Inflammatory macrophage treated with lipopolysaccharide for 1 hour (primary cell): Measurements from ENCODE around the gene SLC6A2.
A peak's percentile ranks its signal among the peaks of the same experiment; 100 is the strongest.

Source experiments
- DNase-seq, 2 donors: peaks; one replicate each; pipeline ENCODE4 v3.0.0-alpha.2; 2020 to 2022

Gene SLC6A2

GRCh38 chr16:55725055-55725777, 69.4 kb downstream of the SLC6A2 start:
- no peak for DNase-seq

GRCh38 chr16:55728797-55729196, 73.0 kb downstream of the SLC6A2 start:
- no peak for DNase-seq

- no peak for DNase-seq
These were observed 74.3 kb downstream of the SLC6A2 start for GRCh38 chr16:55730115-55730514.

GRCh38 chr16:55732496-55732895, 76.7 kb downstream of the SLC6A2 start:
- no peak for DNase-seq

- no peak for DNase-seq
These were observed 78.9 kb downstream of the SLC6A2 start for GRCh38 chr16:55734665-55735064.

GRCh38 chr16:55735120-55735781, 79.5 kb downstream of the SLC6A2 start:
- no peak for DNase-seq

- DNase-seq: no peak
These were observed 80.9 kb downstream of the SLC6A2 start for GRCh38 chr16:55736671-55737070.

- no peak for DNase-seq
These were observed 81.5 kb downstream of the SLC6A2 start for GRCh38 chr16:55737318-55737717.

- no peak for DNase-seq
These were observed 82.2 kb downstream of the SLC6A2 start for GRCh38 chr16:55737966-55738365.

- DNase-seq: no peak
These were observed 90.3 kb downstream of the SLC6A2 start for GRCh38 chr16:55746081-55746480.

- no peak for DNase-seq
These were observed 92.0 kb downstream of the SLC6A2 start for GRCh38 chr16:55747785-55748184.

GRCh38 chr16:55752465-55753144, 96.8 kb downstream of the SLC6A2 start:
- DNase-seq: peak; percentile 53 to 78

- DNase-seq: peak; percentile 71 to 79
These were observed 97.4 kb downstream of the SLC6A2 start for GRCh38 chr16:55753145-55753631.
